DMS153 treated with DMSO at 0.1 percent for 48 hours (cell line): ENCODE results near the gene ESAM.
"Not testable (repeated sequence)": the region's sequence is repeated elsewhere in the genome, so short reads cannot be mapped to it uniquely, and the experiment has no call there.

Source experiments
- DNase-seq: peaks from one replicate; lab custom pipeline; 2025; ENCODE audit not compliant: unreplicated experiment; lab: John Stamatoyannopoulos, UW

The ESAM gene

GRCh38 chr11:124776865-124777645, 15.0 kb upstream of the ESAM start:
- no peak for DNase-seq

GRCh38 chr11:124770959-124771358, 8.9 kb upstream of the ESAM start:
- DNase-seq: not testable (repeated sequence)

GRCh38 chr11:124769806-124770774, 8.0 kb upstream of the ESAM start:
- DNase-seq: no peak

GRCh38 chr11:124768914-124769313, 6.8 kb upstream of the ESAM start:
- no peak for DNase-seq

- DNase-seq: no peak
Measured at GRCh38 chr11:124766156-124766555, 4.1 kb upstream of the ESAM start.

- DNase-seq: peak; percentile 66
Measured at GRCh38 chr11:124763156-124763947, 1.3 kb upstream of the ESAM start.

GRCh38 chr11:124762624-124763155, 600 bp upstream of the ESAM start:
- DNase-seq: no peak

GRCh38 chr11:124761301-124762104, 587 bp downstream of the ESAM start:
- no peak for DNase-seq

- no peak for DNase-seq
Measured at GRCh38 chr11:124760806-124761205, 1.3 kb downstream of the ESAM start.

GRCh38 chr11:124760205-124760652, 1.9 kb downstream of the ESAM start:
- no peak for DNase-seq

- DNase-seq: no peak
Measured at GRCh38 chr11:124759266-124760204, 2.6 kb downstream of the ESAM start.

- peak; percentile 33 for DNase-seq
Measured at GRCh38 chr11:124758355-124759265, 3.5 kb downstream of the ESAM start.

- no peak for DNase-seq
Measured at GRCh38 chr11:124757320-124757719, 4.8 kb downstream of the ESAM start.

- DNase-seq: no peak
Measured at GRCh38 chr11:124756753-124757227, 5.3 kb downstream of the ESAM start.

- no peak for DNase-seq
Measured at GRCh38 chr11:124756033-124756752, 5.9 kb downstream of the ESAM start.

- DNase-seq: no peak
Measured at GRCh38 chr11:124754710-124755109, 7.4 kb downstream of the ESAM start.

- no peak for DNase-seq
Measured at GRCh38 chr11:124754309-124754708, 7.8 kb downstream of the ESAM start.
